Endometrial microvascular endothelial cells (primary cell): ENCODE data around the gene ONECUT2. TPM values are rescaled to one million over a fixed set of nuclear protein-coding genes. Genes with fewer than 3 reads are reported as not detected.

Experiments used
- in situ Hi-C: cut with HindIII; loops from 2 replicates; pipeline ENCODE4 v1.10.0; 2017; ENCODE audit warnings: low sequenced_read_pairs, low pct_unique_long_range_greater_than_20kb; ENCODE audit errors: inconsistent ontology term
- total RNA-seq: library from RNA; depleted of rRNA; stranded (reverse); fragments of >200 nt; gene quantifications from one replicate; pipeline ENCODE4 v1.2.3, GENCODE V29; 2015; ENCODE audit errors: inconsistent ontology term

The ONECUT2 gene
- total RNA-seq, 1 donor from 2014 or later, result not detected

DNA sequence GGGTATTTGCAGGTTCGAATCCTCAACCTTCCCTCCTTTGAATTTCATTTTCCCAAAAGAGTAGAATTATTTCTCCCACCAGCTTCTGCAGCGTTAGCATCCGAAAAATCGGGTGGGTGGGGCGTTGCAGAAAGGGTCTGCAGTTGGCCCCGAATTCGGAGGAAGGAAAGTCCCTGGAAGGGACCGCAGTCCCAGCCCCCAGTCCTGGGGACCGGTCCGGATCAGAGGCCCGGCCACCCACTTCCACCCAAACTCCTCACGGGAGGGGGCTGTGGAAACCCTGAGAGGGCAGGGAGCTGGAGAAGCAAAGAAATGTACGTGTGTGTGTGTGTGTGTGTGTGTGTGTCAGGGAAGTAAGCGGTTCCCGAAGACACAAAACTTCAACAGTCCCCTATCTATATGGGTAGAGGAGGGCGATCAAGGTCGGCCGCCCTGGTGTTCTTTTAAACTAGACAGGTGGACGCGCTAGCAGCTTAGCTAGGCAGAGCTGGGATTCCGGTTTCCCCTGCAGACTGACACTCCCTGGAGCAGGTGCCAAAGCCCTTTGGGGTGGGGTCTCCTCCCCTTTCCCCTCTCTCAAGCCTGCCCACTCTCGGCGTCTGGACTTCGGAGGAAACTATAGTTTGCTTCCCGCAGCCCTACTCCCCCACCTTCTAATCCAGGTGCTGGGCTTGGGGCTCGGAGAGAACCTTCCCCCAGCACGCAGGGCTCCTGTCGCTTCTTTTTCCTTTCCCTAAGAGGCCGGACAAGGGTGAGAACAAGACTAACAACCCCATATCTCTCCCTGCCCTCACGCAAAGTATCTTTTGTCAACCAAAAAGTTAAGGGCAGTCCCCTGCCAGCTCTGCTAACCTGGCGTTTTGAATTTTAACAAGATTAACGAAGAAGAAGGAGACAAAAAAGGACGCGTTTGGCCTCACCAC lies 4.8 kb upstream of the ONECUT2 start:
- in situ Hi-C loops, result no loop called here

DNA sequence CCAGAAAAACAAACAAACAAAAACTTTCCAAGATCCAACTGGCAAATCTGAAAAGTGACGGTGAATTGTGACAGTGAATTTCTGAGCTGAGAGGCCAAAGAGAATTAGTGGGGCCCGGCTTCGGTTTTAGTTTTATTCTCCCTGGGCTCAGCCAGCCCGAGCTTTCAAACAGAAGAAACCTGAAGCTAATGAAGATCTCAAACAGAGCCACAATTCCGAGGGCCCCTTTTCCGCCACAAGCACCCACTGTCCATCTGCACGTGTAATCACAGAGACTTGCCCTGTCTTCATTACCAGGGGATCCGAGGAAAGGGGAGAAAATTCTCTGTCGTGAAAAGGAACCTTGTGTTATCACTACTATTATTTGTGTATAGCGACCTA lies 4.2 kb upstream of the ONECUT2 start:
- in situ Hi-C loops, result no loop called here

DNA sequence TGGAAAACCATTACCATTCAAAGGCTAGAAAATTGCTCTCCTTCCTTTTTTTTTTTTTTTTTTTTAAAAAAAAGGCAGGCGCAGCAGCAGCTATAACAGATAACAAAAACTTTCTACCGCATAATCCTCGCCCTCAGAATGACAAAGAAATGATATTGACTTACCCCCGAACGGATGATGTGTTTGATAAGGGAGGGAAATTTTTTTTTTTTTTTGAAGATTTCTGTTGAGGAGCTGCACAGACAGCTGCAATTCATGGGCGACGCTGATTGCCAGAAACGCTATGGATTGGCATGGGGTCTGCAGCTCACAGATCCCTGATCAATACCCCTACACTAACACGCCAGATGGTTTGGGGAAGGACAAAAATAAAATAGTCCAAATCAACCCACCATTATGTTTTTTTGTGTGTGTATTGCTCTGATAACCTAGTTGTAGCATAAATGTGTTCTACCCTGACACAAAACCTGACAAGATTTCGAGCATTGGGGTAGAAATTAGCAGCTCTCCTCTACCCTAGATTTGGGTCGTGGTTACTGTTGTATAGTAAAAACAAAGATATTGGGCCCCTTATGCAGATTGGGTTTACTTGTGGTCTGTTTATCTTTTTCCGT lies 3.6 kb upstream of the ONECUT2 start:
- in situ Hi-C loops, result no loop called here

DNA sequence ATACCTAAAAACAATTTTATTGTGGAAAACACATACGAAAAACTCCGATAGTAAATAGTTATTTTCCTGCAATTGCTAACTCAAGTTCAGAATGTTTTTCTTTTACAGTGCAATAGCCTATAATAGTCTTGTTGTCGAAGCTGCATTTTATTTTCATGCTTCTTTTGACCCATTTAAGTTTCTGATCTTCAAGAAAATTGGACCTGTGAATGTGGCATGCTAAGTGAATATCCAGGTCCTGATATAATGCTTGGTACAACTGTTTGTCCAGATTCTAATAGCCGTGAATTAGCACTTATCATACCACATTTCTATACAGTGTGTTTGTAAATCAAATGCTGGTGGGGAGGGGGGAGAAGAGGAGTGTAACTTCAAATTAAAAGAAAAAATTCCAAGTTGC lies 3.0 kb upstream of the ONECUT2 start:
- in situ Hi-C loops, result no loop called here

DNA sequence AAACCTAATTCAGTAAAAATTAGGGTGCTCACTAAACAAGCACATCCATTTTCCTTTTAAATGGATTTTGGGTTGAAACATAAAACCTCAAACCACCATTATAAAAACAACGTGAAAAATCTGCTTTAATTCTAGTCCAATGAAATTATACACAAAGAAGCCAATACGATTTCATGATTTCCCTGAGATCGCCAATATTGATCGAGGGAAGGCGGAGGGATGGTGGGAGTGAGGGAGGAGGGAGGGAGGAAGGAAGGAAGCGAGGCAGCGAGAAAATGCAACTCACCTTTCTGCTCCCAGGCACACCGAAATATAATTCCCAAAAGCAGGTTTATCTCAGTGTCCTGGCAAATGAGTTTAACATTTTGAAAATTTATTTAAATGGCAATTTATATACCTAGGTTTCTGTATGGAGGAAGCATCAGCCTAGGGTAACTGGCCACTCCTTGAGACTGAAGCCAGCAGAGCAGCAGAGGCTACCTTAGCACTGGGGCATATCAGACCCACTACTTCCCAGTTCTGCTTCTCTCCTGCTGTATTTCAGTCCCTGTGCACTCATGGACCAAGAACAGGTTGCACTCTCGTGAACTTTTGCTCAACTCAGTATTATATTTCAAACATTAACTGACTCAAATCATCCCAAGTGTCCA lies 2.3 kb upstream of the ONECUT2 start:
- in situ Hi-C loops, result no loop called here

DNA sequence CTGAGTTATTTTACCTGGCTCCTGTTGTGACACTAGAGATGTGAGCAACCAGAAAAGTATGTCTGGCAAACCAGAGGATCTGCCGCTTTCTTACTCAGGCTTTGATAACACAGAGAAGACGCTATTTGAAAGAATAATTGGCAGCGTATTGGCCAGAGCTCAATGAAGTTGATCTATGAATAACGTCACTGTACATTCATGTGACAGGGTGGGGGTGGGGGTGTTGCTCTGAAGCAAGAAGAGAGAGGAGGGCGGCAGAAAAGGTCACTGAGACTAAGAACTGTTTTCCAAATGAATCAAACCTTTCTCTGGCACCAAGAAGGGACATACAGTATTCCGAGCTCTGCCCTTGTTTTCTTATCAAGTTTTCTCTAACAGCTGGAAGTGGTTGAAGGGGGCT lies 1.7 kb upstream of the ONECUT2 start:
- in situ Hi-C loops, result no loop called here

DNA sequence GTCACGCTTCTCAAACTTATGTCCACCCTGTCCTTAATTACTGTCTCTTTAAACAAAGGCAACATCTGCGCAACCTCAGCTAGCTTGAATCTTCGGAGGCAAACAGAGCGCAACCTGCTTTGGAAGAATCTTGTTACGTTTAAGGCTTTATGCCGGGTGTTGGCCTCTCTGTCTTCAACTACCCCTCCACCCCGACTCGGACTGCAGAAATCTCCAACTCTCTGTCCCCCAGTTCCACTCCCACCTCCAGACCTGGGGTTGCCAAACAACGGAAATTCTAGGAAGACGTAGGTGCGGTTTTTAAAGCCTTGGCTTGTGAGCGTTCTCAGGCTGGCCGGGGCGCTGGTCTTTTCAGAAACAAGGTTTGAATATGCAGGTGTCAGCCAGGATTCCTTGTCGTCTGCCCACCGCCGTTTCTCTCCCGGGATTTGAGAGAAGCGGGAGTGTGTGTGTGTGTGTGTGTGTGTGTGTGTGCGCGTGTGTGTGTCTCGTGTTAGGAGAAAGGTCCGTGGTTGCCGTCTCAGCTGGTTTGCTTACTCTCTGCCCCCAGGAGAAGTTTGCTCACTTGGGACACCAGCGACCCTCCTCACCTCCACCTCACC lies 1.1 kb upstream of the ONECUT2 start:
- in situ Hi-C loops, result no loop called here

DNA sequence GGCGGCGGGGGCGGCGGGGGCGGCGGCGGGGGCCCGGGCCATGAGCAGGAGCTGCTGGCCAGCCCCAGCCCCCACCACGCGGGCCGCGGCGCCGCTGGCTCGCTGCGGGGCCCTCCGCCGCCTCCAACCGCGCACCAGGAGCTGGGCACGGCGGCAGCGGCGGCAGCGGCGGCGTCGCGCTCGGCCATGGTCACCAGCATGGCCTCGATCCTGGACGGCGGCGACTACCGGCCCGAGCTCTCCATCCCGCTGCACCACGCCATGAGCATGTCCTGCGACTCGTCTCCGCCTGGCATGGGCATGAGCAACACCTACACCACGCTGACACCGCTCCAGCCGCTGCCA lies 644 bp downstream of the ONECUT2 start:
- in situ Hi-C loops, result no loop called here

DNA sequence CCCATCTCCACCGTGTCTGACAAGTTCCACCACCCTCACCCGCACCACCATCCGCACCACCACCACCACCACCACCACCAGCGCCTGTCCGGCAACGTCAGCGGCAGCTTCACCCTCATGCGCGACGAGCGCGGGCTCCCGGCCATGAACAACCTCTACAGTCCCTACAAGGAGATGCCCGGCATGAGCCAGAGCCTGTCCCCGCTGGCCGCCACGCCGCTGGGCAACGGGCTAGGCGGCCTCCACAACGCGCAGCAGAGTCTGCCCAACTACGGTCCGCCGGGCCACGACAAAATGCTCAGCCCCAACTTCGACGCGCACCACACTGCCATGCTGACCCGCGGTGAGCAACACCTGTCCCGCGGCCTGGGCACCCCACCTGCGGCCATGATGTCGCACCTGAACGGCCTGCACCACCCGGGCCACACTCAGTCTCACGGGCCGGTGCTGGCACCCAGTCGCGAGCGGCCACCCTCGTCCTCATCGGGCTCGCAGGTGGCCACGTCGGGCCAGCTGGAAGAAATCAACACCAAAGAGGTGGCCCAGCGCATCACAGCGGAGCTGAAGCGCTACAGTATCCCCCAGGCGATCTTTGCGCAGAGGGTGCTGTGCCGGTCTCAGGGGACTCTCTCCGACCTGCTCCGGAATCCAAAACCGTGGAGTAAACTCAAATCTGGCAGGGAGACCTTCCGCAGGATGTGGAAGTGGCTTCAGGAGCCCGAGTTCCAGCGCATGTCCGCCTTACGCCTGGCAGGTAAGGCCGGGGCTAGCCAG lies 1.2 kb downstream of the ONECUT2 start:
- in situ Hi-C loops, result no loop called here

DNA sequence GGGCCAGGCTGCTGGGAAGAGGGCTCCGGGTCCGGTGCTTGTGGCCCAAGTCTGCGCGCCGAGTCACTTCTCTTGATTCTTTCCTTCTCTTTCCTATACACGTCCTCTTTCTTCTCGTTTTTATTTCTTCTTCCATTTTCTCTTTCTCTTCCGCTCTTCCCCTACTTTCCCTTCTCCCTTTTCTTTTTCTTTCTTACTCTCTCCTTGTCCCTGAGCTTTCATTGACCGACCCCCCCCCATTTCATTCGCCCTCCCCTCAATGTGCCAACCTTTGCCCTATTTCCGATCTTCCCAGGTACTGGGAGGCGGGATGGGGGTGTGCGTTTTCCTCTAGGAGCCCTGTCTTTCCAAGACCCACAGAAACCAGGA lies 1.8 kb downstream of the ONECUT2 start:
- in situ Hi-C loops, result no loop called here

DNA sequence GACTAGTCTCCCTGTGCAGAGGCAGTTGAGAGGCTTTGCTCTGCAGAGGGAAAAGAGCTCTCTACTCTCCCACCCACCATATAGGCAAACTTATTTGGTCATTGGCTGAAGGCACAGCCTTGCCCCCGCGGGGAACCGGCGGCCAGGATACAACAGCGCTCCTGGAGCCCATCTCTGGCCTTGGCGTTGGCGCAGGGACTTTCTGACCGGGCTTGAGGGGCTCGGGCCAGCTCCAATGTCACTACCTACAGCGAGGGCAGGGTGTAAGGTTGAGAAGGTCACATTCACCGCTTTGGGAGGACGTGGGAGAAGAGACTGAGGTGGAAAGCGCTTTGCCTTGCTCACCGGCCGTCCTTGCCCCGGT lies 2.2 kb downstream of the ONECUT2 start:
- in situ Hi-C loops, result no loop called here

DNA sequence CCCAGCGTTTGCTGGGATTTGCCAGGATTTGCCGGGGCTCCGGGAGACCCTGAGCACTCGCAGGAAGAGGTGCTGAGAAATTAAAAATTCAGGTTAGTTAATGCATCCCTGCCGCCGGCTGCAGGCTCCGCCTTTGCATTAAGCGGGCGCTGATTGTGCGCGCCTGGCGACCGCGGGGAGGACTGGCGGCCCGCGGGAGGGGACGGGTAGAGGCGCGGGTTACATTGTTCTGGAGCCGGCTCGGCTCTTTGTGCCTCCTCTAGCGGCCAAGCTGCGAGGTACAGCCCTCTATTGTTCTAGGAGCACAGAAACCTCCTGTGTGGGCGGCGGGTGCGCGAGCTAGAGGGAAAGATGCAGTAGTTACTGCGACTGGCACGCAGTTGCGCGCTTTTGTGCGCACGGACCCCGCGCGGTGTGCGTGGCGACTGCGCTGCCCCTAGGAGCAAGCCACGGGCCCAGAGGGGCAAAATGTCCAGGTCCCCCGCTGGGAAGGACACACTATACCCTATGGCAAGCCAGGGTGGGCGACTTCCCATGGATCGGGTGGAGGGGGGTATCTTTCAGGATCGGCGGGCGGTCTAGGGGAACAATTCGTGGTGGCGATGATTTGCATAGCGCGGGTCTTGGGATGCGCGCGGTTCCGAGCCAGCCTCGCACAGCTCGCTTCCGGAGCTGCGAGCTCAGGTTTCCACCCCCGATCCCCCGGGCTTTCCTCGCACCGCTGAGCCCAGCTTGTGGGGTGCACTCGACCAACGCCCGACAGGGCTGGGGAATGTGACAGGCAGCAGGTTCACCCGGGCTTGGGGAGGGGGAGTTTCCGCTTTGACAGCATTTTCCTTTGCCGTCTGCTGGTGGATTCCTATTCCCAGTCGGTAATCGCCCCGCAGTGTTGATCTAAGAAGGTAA lies 2.8 kb downstream of the ONECUT2 start:
- in situ Hi-C loops, result no loop called here

DNA sequence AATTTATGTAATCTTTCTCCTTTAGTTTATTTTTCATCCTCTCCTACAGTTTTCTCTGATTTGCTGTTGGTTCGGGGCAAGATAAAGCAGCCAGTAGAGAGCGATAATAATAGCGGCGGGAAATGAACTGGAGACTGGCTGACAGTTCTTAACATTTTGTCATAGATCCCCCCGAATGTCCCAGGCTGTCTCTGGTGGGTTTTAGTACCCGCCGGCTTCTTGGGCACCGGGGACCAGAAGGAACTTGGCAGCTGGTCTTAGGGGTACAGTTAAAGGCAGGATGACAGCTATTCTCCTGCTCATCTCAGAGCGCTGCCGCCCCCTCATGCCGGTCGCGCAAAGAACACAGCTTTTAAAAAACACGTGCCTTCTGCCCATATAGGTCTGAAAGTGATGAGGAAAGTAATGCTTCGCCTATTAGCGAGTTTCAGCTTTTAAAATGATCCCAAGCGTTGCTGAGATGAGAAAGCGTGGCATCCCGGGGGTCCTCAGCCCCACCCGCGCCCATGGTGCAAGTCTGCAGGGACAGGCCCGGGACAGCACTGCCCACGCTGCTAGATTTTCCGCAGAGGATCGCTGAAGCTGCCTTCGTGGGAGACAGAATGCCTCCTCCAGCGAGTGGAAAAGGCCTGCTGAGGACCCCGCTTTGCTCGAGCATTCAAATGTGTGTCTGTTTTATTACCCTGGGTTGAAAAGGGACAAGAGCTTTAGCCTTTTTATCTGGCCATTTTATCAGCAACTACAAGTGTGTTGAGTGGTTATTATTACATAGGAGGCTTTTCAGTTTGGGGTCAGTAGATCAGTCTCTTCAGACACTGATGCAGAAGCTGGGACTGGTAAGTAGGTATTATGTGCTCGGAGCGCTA lies 3.8 kb downstream of the ONECUT2 start:
- in situ Hi-C loops, result no loop called here

DNA sequence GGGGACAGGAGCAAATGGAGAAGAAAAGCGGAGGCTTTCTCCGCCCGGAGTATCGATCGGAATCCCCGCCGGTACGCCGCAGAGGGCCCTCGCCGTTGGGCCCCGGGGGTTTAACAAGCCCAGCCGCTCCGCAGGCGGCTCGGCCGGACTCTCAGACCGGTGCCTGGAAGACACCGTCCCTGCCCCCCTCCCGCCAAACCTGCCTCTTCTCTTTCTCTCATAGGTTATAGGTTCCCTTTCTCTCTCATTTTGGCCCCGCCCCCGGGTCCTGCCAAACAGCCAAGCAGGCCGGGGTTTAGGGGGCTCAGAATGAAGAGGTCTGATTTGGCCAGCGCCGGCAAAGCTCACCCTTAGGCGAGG lies 4.4 kb downstream of the ONECUT2 start:
- in situ Hi-C loops, result no loop called here

DNA sequence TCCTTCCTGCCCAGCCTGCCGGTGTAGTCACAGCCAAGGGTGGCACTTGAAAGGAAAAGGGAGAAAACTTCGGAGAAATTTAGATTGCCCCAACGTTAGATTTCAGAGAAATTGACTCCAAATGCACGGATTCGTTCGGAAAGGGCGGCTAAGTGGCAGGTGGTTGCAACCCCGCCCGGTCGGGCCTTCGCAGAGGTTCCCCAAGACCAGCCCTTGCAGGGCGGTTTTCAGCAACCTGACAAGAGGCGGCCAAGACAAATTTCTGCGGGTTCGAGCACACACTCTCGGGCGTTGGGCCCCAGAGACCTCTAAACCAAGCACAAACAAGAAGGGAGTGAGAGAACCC lies 4.8 kb downstream of the ONECUT2 start:
- in situ Hi-C loops, result no loop called here

DNA sequence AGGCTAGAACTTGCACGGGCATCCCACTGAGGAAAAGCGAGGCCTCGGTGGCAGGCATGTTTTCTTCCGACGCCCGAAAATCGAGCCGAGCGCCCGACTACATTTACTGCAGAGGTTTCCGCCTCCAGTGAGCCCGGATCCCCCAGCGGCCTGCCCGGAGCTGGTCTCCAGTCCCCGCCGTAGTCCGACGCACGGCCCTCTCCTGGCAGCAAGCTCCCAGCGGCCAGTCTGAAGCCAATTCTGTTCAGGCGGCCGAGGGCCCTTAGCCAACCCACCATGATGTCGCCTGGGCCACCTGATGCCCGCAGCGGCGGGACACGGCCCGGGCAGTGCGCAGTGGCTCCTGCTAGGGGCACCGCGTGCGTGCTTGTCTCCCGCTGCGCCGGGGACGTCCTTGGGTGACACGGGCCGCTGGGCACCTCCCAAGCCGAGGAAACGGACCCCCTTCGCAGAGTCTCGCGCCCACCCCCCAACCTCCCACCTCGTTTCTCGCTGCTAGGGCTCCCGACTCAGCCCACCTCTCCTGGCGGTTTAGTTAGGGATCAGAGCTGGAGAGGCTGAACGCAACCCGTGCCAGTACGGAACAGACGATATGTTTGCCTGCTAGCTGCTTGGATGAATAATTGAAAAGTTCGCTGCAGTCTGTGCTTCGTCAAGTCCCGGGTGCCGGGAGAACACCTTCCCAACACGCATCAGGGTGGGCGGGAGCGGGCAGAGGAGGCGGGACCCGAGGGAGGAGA lies 5.3 kb downstream of the ONECUT2 start:
- in situ Hi-C loops, result no loop called here
